ENCODE results near the gene CNTNAP2. TPM values are rescaled to one million over a fixed set of nuclear protein-coding genes. Genes with fewer than 3 reads are reported as not detected.

CNTNAP2 gene
- total and polyA plus RNA-seq, 2 donors (not counting 1 experiment from before 2014, with no cell fraction given): not detected

- TF ChIP-seq EZH2 (IDR thresholded peaks at IDR 0.05; ENCODE audit: low read length, missing control alignments) (no peak), CTCF (conservative IDR thresholded peaks at IDR 0.05 in 1 of 2, IDR thresholded peaks at IDR 0.05 in 1 of 2; ENCODE audit: low read depth in 1 of 2, low read length in 2 of 2) (no peak)
- Histone ChIP-seq H3K36me3 (ENCODE audit: control insufficient read depth, insufficient read depth, low read length) (no peaks in the 10 kb centered on the region), H4K20me1 (ENCODE audit: control insufficient read depth, extremely low read depth, insufficient read depth, low read length) (no peaks in the 10 kb centered on the region), H3K27me3 (ENCODE audit: control insufficient read depth, insufficient read depth, low read length) (no peaks in the 10 kb centered on the region), H3K4me1 (ENCODE audit: control insufficient read depth, extremely low read depth, insufficient read depth, low read length) (no peaks in the 10 kb centered on the region), H3K9me3 (ENCODE audit: control insufficient read depth, insufficient read depth, low read depth, low read length) (no peaks in the 10 kb centered on the region), H2AFZ (ENCODE audit: low read length) (no peak overlapping the region), H3K27ac (ENCODE audit: insufficient read depth, low read length) (no peak overlapping the region), H3K79me2 (ENCODE audit: control insufficient read depth, insufficient read depth, low read length) (no peaks in the 10 kb centered on the region), H3K4me3 (replicated peaks in 1 of 4; ENCODE audit: control extremely low read depth in 1 of 4, insufficient read depth in 1 of 4, low read depth in 3 of 4, low read length in 4 of 4) (no peak overlapping the region), H3K4me2 (ENCODE audit: extremely low read depth, insufficient read depth, low read length) (no peak overlapping the region), H3K9ac (ENCODE audit: insufficient read depth, low read length) (no peak overlapping the region)
- no peak for DNase-seq (ENCODE audit: low read depth in 2 of 2)
These were observed 937.1 kb downstream of the CNTNAP2 start for GRCh38 chr7:147053746-147054145.

DNA sequence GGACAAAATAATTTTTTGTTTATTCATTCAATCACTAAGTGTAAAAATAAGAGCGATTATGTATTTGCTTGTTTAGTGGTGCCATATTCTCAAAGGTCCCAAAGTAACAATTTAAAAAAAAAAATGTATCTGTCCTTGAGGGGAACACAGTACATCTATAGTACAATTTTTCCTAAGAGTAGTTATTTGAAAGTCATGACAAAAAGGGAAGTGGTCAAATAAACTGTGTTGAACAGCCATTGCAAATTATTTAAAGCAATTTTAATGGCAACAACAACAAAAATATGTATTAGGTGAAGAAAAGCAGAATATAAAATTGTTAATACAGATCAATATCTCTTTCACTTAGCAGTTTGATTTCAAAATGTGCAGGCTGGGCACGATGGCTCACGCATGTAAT is 943.5 kb downstream of the CNTNAP2 start:
- TF ChIP-seq EZH2 (IDR thresholded peaks at IDR 0.05; ENCODE audit: low read length, missing control alignments) (no peak), CTCF (conservative IDR thresholded peaks at IDR 0.05 in 1 of 2, IDR thresholded peaks at IDR 0.05 in 1 of 2; ENCODE audit: low read depth in 1 of 2, low read length in 2 of 2) (no peak)
- Histone ChIP-seq H4K20me1 (ENCODE audit: control insufficient read depth, extremely low read depth, insufficient read depth, low read length) (no peaks in the 10 kb centered on the region), H3K79me2 (ENCODE audit: control insufficient read depth, insufficient read depth, low read length) (no peaks in the 10 kb centered on the region), H3K27me3 (ENCODE audit: control insufficient read depth, insufficient read depth, low read length) (no peaks in the 10 kb centered on the region), H3K27ac (ENCODE audit: insufficient read depth, low read length) (no peak overlapping the region), H3K9ac (ENCODE audit: insufficient read depth, low read length) (no peak overlapping the region), H2AFZ (ENCODE audit: low read length) (no peak overlapping the region), H3K36me3 (ENCODE audit: control insufficient read depth, insufficient read depth, low read length) (no peaks in the 10 kb centered on the region), H3K9me3 (ENCODE audit: control insufficient read depth, insufficient read depth, low read depth, low read length) (no peaks in the 10 kb centered on the region), H3K4me1 (ENCODE audit: control insufficient read depth, extremely low read depth, insufficient read depth, low read length) (no peaks in the 10 kb centered on the region), H3K4me2 (ENCODE audit: extremely low read depth, insufficient read depth, low read length) (no peak overlapping the region), H3K4me3 (replicated peaks in 1 of 4; ENCODE audit: control extremely low read depth in 1 of 4, insufficient read depth in 1 of 4, low read depth in 3 of 4, low read length in 4 of 4) (no peak overlapping the region)
- DNase-seq (ENCODE audit: low read depth in 2 of 2): no peak

DNA sequence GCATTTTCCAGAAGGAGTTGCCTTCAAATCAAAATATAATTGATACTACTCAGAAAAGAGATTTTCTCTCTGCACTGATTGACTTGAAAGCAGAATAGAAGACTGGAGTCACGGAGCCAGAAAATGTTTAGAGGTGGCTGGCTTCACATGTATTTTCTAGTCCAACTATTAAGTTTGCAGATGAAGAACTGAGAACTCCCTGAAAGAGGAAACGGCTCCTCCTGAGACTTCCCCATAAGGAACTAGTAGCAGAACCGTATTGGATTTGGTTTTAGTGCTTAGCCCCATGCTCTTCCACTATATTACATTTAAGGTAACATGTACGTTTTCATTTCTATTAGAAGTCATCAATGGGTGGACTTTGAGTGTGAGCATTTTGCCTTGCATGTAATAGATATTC is 946.3 kb downstream of the CNTNAP2 start:
- Histone ChIP-seq H3K9me3 (ENCODE audit: control insufficient read depth, insufficient read depth, low read depth, low read length) (no peaks in the 10 kb centered on the region), H2AFZ (ENCODE audit: low read length) (no peak overlapping the region), H3K36me3 (ENCODE audit: control insufficient read depth, insufficient read depth, low read length) (no peaks in the 10 kb centered on the region), H3K4me2 (ENCODE audit: extremely low read depth, insufficient read depth, low read length) (no peak overlapping the region), H3K27me3 (ENCODE audit: control insufficient read depth, insufficient read depth, low read length) (no peaks in the 10 kb centered on the region), H4K20me1 (ENCODE audit: control insufficient read depth, extremely low read depth, insufficient read depth, low read length) (no peaks in the 10 kb centered on the region), H3K4me3 (replicated peaks in 1 of 4; ENCODE audit: control extremely low read depth in 1 of 4, insufficient read depth in 1 of 4, low read depth in 3 of 4, low read length in 4 of 4) (no peak overlapping the region), H3K4me1 (ENCODE audit: control insufficient read depth, extremely low read depth, insufficient read depth, low read length) (no peaks in the 10 kb centered on the region), H3K9ac (ENCODE audit: insufficient read depth, low read length) (no peak overlapping the region), H3K79me2 (ENCODE audit: control insufficient read depth, insufficient read depth, low read length) (no peaks in the 10 kb centered on the region), H3K27ac (ENCODE audit: insufficient read depth, low read length) (no peak overlapping the region)
- TF ChIP-seq EZH2 (IDR thresholded peaks at IDR 0.05; ENCODE audit: low read length, missing control alignments) (no peak), CTCF (conservative IDR thresholded peaks at IDR 0.05 in 1 of 2, IDR thresholded peaks at IDR 0.05 in 1 of 2; ENCODE audit: low read depth in 1 of 2, low read length in 2 of 2) (no peak)
- no peak for DNase-seq (ENCODE audit: low read depth in 2 of 2)

All from fibroblast of lung (primary cell).